Measurements from ENCODE around the gene TOP3A.

TOP3A gene

GRCh38 chr17:18277076-18277475, 37.7 kb downstream of the TOP3A start:
- Mint-ChIP-seq H3K4me3 (no peak overlapping the region), H3K27ac (no peak overlapping the region), H3K36me3 (ENCODE audit: low read depth) (peaks cover 90% of the 10 kb centered on the region), H3K9me3 (no peaks in the 10 kb centered on the region), H3K4me1 (ENCODE audit: low read depth) (no peaks in the 10 kb centered on the region), H3K27me3 (no peaks in the 10 kb centered on the region)
- DNase-seq: no peak

- Mint-ChIP-seq H3K4me1 (ENCODE audit: low read depth) (peaks cover 16% of the 10 kb centered on the region), H3K27me3 (no peaks in the 10 kb centered on the region), H3K27ac (no peak overlapping the region), H3K36me3 (ENCODE audit: low read depth) (peaks cover 49% of the 10 kb centered on the region), H3K4me3 (no peak overlapping the region), H3K9me3 (no peaks in the 10 kb centered on the region)
- no peak for DNase-seq
Measured at GRCh38 chr17:18270046-18270931, 44.5 kb downstream of the TOP3A start.

DNA sequence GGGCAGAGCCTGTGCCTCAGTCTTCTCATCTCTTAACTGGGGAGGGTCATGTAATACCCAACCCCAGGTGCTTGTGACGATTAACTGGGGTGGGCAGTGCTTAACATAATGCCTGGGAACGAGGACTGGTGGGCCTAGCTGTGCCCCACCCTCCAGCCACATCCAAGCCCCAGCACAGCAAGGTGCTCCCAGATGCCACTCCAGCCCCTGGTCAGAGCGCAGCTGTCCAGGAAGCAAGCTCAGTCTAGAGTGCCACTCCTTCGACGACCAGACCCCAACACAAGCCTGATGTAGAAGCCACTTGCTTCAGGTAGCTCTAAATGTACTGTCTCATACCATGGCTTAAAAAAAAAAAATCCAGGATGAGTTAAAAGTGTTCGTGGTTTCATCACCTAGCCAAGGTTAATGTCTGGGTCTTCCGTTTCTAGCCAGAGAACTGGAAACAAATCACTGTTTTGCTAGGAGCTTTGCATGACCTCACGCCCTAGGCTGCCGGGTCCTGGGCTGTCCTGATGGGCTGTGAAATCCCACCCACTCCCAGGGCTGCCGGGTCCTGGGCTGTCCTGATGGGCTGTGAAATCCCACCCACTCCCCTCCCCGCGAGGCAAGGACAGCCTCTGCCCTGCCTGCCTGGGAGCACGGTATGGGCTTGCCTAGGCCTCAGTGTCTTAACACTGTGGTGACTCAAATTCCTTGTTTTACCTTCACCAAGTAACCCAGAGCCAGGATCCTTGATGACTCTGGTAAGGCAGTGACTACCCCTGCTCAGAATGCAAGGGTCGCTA, 46.7 kb downstream of the TOP3A start:
- H3K4me3 Mint-ChIP-seq: no peak overlapping the region
- peaks cover 17% of the 10 kb centered on the region for H3K4me1 Mint-ChIP-seq (ENCODE audit: low read depth)
- DNase-seq: no peak
- H3K36me3 Mint-ChIP-seq (ENCODE audit: low read depth): peaks cover 43% of the 10 kb centered on the region
- no peaks in the 10 kb centered on the region for H3K9me3 Mint-ChIP-seq
- no peaks in the 10 kb centered on the region for H3K27me3 Mint-ChIP-seq
- H3K27ac Mint-ChIP-seq: peak overlapping the region; percentile 9

- no peaks in the 10 kb centered on the region for H3K27me3 Mint-ChIP-seq
- peaks cover 37% of the 10 kb centered on the region for H3K36me3 Mint-ChIP-seq (ENCODE audit: low read depth)
- DNase-seq: no peak
- H3K27ac Mint-ChIP-seq: peak overlapping the region; percentile 9
- no peak overlapping the region for H3K4me3 Mint-ChIP-seq
- peaks cover 20% of the 10 kb centered on the region for H3K4me1 Mint-ChIP-seq (ENCODE audit: low read depth)
- no peaks in the 10 kb centered on the region for H3K9me3 Mint-ChIP-seq
Measured at GRCh38 chr17:18267366-18267765, 47.4 kb downstream of the TOP3A start.

GRCh38 chr17:18263885-18264682, 50.7 kb downstream of the TOP3A start:
- H3K9me3 Mint-ChIP-seq: no peaks in the 10 kb centered on the region
- no peak overlapping the region for H3K27ac Mint-ChIP-seq
- H3K36me3 Mint-ChIP-seq (ENCODE audit: low read depth): peaks cover 18% of the 10 kb centered on the region
- no peak for DNase-seq
- H3K4me3 Mint-ChIP-seq: no peak overlapping the region
- no peaks in the 10 kb centered on the region for H3K27me3 Mint-ChIP-seq
- H3K4me1 Mint-ChIP-seq (ENCODE audit: low read depth): peaks cover 39% of the 10 kb centered on the region

GRCh38 chr17:18262641-18263040, 52.2 kb downstream of the TOP3A start:
- Mint-ChIP-seq H3K36me3 (ENCODE audit: low read depth) (peaks cover 21% of the 10 kb centered on the region), H3K9me3 (no peaks in the 10 kb centered on the region), H3K4me1 (ENCODE audit: low read depth) (peaks cover 37% of the 10 kb centered on the region), H3K27me3 (no peaks in the 10 kb centered on the region), H3K27ac (no peak overlapping the region), H3K4me3 (no peak overlapping the region)
- DNase-seq: no peak

- Mint-ChIP-seq H3K4me3 (peak overlapping the region; percentile 80), H3K27ac (peak overlapping the region; percentile 40), H3K27me3 (no peaks in the 10 kb centered on the region), H3K36me3 (ENCODE audit: low read depth) (peaks cover 22% of the 10 kb centered on the region), H3K4me1 (ENCODE audit: low read depth) (peaks cover 39% of the 10 kb centered on the region), H3K9me3 (no peaks in the 10 kb centered on the region)
- no peak for DNase-seq
Measured at GRCh38 chr17:18262111-18262510, 52.7 kb downstream of the TOP3A start.

DNA sequence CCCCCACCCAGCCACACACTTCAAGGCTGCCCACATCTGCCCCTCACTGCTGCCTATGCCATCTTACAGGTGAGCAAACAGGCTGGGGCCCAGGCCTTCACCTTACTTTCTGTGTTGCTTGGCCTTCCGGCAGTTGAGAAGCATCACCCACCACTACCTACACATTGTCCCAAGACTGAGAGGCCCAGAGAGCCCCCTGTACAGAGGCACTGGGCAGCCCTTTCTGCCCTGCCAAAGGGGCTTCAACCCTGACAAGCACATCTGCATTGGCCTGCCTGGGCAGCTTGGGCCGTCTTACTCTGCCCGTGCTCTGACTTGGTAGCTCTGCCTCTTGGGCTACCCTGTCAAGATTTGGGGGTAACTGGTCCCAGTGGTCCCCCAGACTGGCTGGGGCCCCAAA, 53.1 kb downstream of the TOP3A start:
- H3K27ac Mint-ChIP-seq: peak overlapping the region; percentile 89
- H3K4me3 Mint-ChIP-seq: peak overlapping the region; percentile 80
- no peaks in the 10 kb centered on the region for H3K9me3 Mint-ChIP-seq
- H3K27me3 Mint-ChIP-seq: no peaks in the 10 kb centered on the region
- peaks cover 26% of the 10 kb centered on the region for H3K36me3 Mint-ChIP-seq (ENCODE audit: low read depth)
- no peak for DNase-seq
- peaks cover 42% of the 10 kb centered on the region for H3K4me1 Mint-ChIP-seq (ENCODE audit: low read depth)

DNA sequence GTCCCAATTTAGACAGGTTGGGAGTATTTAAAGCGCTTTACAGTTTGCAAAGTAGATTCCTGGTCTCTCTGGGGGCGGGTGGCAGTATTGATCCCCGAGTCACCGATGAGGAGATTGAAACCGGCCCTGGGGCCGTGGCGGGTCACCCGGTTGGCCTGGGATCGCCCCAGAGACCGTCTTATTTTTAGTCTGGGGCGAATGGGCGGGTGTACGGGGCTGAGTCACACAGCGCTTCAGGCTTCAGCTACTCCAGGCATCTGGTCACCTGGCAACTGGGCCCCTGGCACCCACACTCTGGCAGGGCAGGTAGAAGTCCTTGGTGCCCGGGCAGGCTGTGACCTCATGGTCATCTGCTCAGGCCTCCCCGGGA, 53.7 kb downstream of the TOP3A start:
- Mint-ChIP-seq H3K9me3 (no peaks in the 10 kb centered on the region), H3K36me3 (ENCODE audit: low read depth) (peaks cover 32% of the 10 kb centered on the region), H3K27ac (peak overlapping the region; percentile 89), H3K27me3 (no peaks in the 10 kb centered on the region), H3K4me1 (ENCODE audit: low read depth) (peaks cover 42% of the 10 kb centered on the region), H3K4me3 (peak overlapping the region; percentile 80)
- no peak for DNase-seq

- H3K9me3 Mint-ChIP-seq: no peaks in the 10 kb centered on the region
- no peaks in the 10 kb centered on the region for H3K27me3 Mint-ChIP-seq
- peak; percentile 93 for DNase-seq
- peaks cover 46% of the 10 kb centered on the region for H3K4me1 Mint-ChIP-seq (ENCODE audit: low read depth)
- H3K27ac Mint-ChIP-seq: peak within 1 kb of the TSS; percentile 89
- peaks cover 35% of the 10 kb centered on the region for H3K36me3 Mint-ChIP-seq (ENCODE audit: low read depth)
- H3K4me3 Mint-ChIP-seq: peak within 1 kb of the TSS; percentile 80
Measured at GRCh38 chr17:18260332-18261145, 54.3 kb downstream of the TOP3A start, which contains the start of gene MIEF2. Gene MIEF2 (plus strand): TSS chr17:18260662. CDS start chr17:18262721, 2,059 bp downstream.

DNA sequence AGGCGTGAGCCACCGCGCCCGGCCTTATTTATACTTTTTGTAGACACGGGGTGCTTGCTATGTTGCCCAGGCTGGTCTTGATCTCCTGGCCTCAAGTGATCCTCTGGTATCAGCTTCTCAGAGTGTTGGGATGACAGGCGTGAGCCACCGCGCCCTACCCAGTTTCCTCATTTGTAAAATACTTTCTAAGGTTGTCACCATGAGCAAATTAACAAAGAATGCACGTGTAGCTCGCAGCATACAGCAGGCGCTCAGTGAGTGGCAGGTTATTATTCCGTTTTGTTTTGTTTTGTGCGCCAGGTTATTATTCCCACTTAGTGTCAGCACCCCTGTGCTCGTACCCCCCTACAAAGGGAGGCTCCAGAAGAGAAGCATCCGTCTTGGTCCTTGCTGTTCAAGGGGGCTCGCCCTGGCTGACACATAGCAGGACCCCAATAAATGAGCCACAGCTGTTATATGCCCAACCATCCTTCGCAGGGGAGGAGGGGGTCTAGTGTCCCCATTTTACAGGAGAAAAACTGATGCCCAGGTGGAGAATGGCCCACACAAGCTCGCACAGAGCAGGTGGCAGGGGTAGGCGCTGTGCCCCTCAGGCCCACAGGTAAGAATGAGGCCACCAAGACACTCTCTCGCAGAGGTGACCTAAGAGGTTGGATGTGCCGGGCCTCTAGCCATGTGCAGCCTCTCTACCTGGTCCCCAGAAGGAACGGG, 55.0 kb downstream of the TOP3A start:
- Mint-ChIP-seq H3K9me3 (no peaks in the 10 kb centered on the region), H3K27me3 (no peaks in the 10 kb centered on the region), H3K36me3 (ENCODE audit: low read depth) (peaks cover 36% of the 10 kb centered on the region), H3K4me1 (ENCODE audit: low read depth) (peaks cover 46% of the 10 kb centered on the region), H3K4me3 (peak overlapping the region; percentile 80), H3K27ac (peak overlapping the region; percentile 89)
- no peak for DNase-seq

DNA sequence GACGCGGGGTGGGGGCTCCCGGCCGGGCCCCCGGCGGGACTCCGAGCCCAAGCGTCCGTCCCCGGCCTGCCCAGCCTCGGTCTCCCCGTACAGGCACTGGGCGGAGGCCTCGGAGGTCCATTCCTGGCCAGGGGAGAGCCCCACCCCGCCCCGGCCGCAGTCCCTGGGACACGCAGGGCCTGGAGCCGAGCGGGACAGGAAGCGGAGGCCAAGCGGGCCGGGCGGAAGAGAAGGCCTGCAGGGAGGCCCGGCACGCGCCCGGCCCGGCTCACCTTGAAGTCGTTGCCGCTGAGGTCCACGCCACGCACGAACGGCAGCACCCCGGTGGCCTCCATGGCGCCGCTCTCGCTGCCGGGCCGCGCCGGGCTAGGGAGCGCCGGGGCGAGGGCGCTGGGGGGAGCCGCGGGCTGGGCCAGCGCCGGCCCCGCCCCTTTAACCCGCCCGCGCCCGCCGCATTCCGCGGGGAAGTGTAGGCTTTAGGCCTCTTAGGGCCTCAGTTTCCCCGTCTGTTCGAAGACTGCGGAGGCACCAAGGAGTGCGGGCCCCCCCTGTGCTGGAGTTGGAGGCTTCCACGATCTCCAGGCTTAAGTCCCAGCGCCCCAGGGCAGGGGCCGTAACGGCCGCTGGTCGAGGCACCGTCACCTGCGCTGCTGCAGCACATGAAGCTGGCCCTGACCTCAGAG, 56.3 kb downstream of the TOP3A start, which contains the start of gene FLII:
Gene FLII, minus strand, starts transcription at position 383 of the 683 bp plus-strand sequence. Its CDS starts 48 bp downstream, at position 335.
- no peaks in the 10 kb centered on the region for H3K27me3 Mint-ChIP-seq
- peaks cover 44% of the 10 kb centered on the region for H3K36me3 Mint-ChIP-seq (ENCODE audit: low read depth)
- peaks cover 46% of the 10 kb centered on the region for H3K4me1 Mint-ChIP-seq (ENCODE audit: low read depth)
- H3K27ac Mint-ChIP-seq: peak within 1 kb of the TSS; percentile 95
- peak within 1 kb of the TSS; percentile 98 for H3K4me3 Mint-ChIP-seq
- DNase-seq: peak; percentile 80
- no peaks in the 10 kb centered on the region for H3K9me3 Mint-ChIP-seq

- Mint-ChIP-seq H3K27me3 (no peaks in the 10 kb centered on the region), H3K9me3 (no peaks in the 10 kb centered on the region), H3K27ac (peak overlapping the region; percentile 95), H3K36me3 (ENCODE audit: low read depth) (peaks cover 46% of the 10 kb centered on the region), H3K4me1 (ENCODE audit: low read depth) (peaks cover 43% of the 10 kb centered on the region), H3K4me3 (peak overlapping the region; percentile 98)
- peak; percentile 69 for DNase-seq
Measured at GRCh38 chr17:18257982-18258355, 56.8 kb downstream of the TOP3A start.

Data from activated T-cell treated with anti-CD3 and anti-CD28 coated beads, Interleukin-2, amount 50 U/mL, for 24 hours (primary cell).